ENCODE measurements around the gene TGFBR2.
A peak's percentile ranks its signal among the peaks of the same experiment; 100 is the strongest.

The TGFBR2 gene

GRCh38 chr3:30692498-30693130 is 86.2 kb downstream of the TGFBR2 start:
- Mint-ChIP-seq H3K4me3 (no peak overlapping the region), H3K4me1 (ENCODE audit: low read depth) (peaks cover 35% of the 10 kb centered on the region), H3K36me3 (ENCODE audit: low read depth) (peaks cover 76% of the 10 kb centered on the region), H3K27me3 (ENCODE audit: low read depth) (no peaks in the 10 kb centered on the region), H3K27ac (peak overlapping the region; percentile 33), H3K9me3 (no peaks in the 10 kb centered on the region)
- no peak for DNase-seq (ENCODE audit: low spot score)

DNA sequence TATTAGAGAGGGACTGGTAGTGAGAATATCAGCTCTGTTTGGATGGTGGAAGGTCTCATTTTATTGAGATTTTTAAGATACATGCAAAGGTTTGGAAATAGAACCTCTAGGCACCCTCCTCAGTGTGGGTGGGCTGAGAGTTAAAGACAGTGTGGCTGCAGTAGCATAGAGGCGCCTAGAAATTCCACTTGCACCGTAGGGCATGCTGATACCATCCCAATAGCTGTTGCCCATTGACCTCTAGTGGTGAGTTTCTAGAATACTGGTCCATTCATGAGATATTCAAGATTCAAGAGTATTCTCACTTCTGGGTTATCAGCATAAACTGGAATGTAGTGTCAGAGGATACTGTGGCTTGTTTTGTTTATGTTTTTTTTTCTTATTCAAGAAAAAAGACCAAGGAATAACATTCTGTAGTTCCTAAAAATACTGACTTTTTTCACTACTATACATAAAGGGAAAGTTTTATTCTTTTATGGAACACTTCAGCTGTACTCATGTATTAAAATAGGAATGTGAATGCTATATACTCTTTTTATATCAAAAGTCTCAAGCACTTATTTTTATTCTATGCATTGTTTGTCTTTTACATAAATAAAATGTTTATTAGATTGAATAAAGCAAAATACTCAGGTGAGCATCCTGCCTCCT is 87.2 kb downstream of the TGFBR2 start:
- Mint-ChIP-seq H3K36me3 (ENCODE audit: low read depth) (peaks cover 76% of the 10 kb centered on the region), H3K9me3 (no peaks in the 10 kb centered on the region), H3K27ac (no peak overlapping the region), H3K27me3 (ENCODE audit: low read depth) (no peaks in the 10 kb centered on the region), H3K4me1 (ENCODE audit: low read depth) (peaks cover 26% of the 10 kb centered on the region), H3K4me3 (no peak overlapping the region)
- no peak for DNase-seq (ENCODE audit: low spot score)

- no peak overlapping the region for H3K27ac Mint-ChIP-seq
- DNase-seq (ENCODE audit: low spot score): no peak
- no peaks in the 10 kb centered on the region for H3K27me3 Mint-ChIP-seq (ENCODE audit: low read depth)
- H3K36me3 Mint-ChIP-seq (ENCODE audit: low read depth): peaks cover 74% of the 10 kb centered on the region
- no peaks in the 10 kb centered on the region for H3K9me3 Mint-ChIP-seq
- H3K4me1 Mint-ChIP-seq (ENCODE audit: low read depth): peaks cover 21% of the 10 kb centered on the region
- H3K4me3 Mint-ChIP-seq: no peak overlapping the region
These were observed 87.7 kb downstream of the TGFBR2 start for GRCh38 chr3:30694148-30694547.

DNA sequence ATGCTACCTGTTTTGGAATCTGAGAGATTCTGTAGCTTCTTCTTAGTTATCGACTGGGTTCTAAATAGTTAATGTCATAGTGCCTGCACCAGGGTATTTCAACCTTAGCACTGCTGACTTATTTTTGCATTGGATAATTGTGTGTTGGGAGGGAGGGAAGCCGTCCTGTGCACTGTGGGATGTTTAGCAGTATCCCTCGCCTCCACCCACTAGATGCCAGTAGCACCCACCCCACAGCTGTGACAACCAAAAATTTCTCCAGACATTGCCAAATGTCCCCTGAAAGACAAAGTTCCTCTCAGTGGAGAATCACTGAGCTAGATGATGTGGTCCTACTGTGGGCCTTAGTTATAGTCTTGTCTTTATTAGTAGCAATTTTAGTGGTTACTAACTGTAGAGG is 88.3 kb downstream of the TGFBR2 start:
- Mint-ChIP-seq H3K4me3 (no peak overlapping the region), H3K4me1 (ENCODE audit: low read depth) (peaks cover 18% of the 10 kb centered on the region), H3K36me3 (ENCODE audit: low read depth) (peaks cover 71% of the 10 kb centered on the region), H3K27me3 (ENCODE audit: low read depth) (no peaks in the 10 kb centered on the region), H3K27ac (no peak overlapping the region), H3K9me3 (no peaks in the 10 kb centered on the region)
- no peak for DNase-seq (ENCODE audit: low spot score)

- Mint-ChIP-seq H3K9me3 (no peaks in the 10 kb centered on the region), H3K27me3 (ENCODE audit: low read depth) (no peaks in the 10 kb centered on the region), H3K4me1 (ENCODE audit: low read depth) (peaks cover 17% of the 10 kb centered on the region), H3K4me3 (no peak overlapping the region), H3K27ac (no peak overlapping the region), H3K36me3 (ENCODE audit: low read depth) (peaks cover 66% of the 10 kb centered on the region)
- DNase-seq (ENCODE audit: low spot score): no peak
These were observed 89.1 kb downstream of the TGFBR2 start for GRCh38 chr3:30695302-30696061.

DNA sequence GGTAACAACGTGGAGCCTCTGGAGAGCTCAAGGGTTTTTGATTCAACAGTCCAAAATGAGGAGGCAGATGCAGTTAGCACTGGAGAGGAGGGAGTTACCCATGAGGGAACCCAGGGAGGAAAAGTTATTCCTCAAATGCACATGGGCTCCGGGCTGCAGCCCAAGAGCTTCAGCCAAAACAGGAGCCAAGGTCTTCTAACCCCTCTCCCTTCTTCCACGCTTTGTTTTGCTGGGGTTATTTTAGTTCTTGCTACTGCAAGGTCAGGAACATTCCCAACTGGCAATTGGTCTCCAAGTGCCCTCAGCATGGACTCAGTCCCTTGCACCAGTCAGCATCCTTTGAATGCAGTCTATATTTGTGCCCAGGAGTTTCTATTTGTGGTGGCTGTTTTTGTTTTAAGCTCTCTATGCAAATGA is 90.0 kb downstream of the TGFBR2 start:
- no peak overlapping the region for H3K27ac Mint-ChIP-seq
- no peaks in the 10 kb centered on the region for H3K9me3 Mint-ChIP-seq
- no peak overlapping the region for H3K4me3 Mint-ChIP-seq
- peaks cover 15% of the 10 kb centered on the region for H3K4me1 Mint-ChIP-seq (ENCODE audit: low read depth)
- no peak for DNase-seq (ENCODE audit: low spot score)
- no peaks in the 10 kb centered on the region for H3K27me3 Mint-ChIP-seq (ENCODE audit: low read depth)
- H3K36me3 Mint-ChIP-seq (ENCODE audit: low read depth): peaks cover 66% of the 10 kb centered on the region

GRCh38 chr3:30696896-30697295 is 90.5 kb downstream of the TGFBR2 start:
- no peak for DNase-seq (ENCODE audit: low spot score)
- peaks cover 15% of the 10 kb centered on the region for H3K4me1 Mint-ChIP-seq (ENCODE audit: low read depth)
- H3K4me3 Mint-ChIP-seq: no peak overlapping the region
- no peak overlapping the region for H3K27ac Mint-ChIP-seq
- no peaks in the 10 kb centered on the region for H3K9me3 Mint-ChIP-seq
- H3K36me3 Mint-ChIP-seq (ENCODE audit: low read depth): peaks cover 68% of the 10 kb centered on the region
- H3K27me3 Mint-ChIP-seq (ENCODE audit: low read depth): no peaks in the 10 kb centered on the region

- Mint-ChIP-seq H3K4me1 (ENCODE audit: low read depth) (peaks cover 4% of the 10 kb centered on the region), H3K4me3 (no peak overlapping the region), H3K27ac (no peak overlapping the region), H3K36me3 (ENCODE audit: low read depth) (peaks cover 62% of the 10 kb centered on the region), H3K9me3 (peaks cover 9% of the 10 kb centered on the region), H3K27me3 (ENCODE audit: low read depth) (no peaks in the 10 kb centered on the region)
- no peak for DNase-seq (ENCODE audit: low spot score)
These were observed 92.1 kb downstream of the TGFBR2 start for GRCh38 chr3:30698549-30698948.

DNA sequence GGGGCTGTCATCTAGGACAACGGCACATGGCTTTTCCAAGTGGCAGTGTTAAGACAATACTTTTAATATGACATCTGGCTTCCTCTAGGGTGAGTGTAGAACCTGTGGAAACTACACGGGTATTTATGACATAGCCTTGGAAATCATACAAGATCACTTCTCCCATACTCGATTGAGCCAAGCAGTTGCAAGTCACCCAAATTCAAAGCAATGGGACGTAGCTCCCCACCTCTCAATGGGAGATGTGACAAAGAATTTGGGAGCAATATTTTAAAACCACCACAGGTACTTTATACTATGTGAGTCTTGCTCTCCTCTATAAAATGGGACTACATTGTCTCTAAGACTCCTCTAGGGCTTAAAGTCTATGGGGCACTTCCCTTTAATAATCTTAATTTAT is 93.5 kb downstream of the TGFBR2 start:
- peaks cover 53% of the 10 kb centered on the region for H3K36me3 Mint-ChIP-seq (ENCODE audit: low read depth)
- H3K4me1 Mint-ChIP-seq (ENCODE audit: low read depth): peaks cover 4% of the 10 kb centered on the region
- no peak overlapping the region for H3K4me3 Mint-ChIP-seq
- DNase-seq (ENCODE audit: low spot score): no peak
- peaks cover 11% of the 10 kb centered on the region for H3K9me3 Mint-ChIP-seq
- H3K27me3 Mint-ChIP-seq (ENCODE audit: low read depth): no peaks in the 10 kb centered on the region
- no peak overlapping the region for H3K27ac Mint-ChIP-seq

- no peak for DNase-seq (ENCODE audit: low spot score)
- Mint-ChIP-seq H3K9me3 (peaks cover 13% of the 10 kb centered on the region), H3K27me3 (ENCODE audit: low read depth) (no peaks in the 10 kb centered on the region), H3K36me3 (ENCODE audit: low read depth) (peaks cover 46% of the 10 kb centered on the region), H3K27ac (no peak overlapping the region), H3K4me3 (no peak overlapping the region), H3K4me1 (ENCODE audit: low read depth) (peaks cover 4% of the 10 kb centered on the region)
These were observed 94.4 kb downstream of the TGFBR2 start for GRCh38 chr3:30700702-30701321.

DNA sequence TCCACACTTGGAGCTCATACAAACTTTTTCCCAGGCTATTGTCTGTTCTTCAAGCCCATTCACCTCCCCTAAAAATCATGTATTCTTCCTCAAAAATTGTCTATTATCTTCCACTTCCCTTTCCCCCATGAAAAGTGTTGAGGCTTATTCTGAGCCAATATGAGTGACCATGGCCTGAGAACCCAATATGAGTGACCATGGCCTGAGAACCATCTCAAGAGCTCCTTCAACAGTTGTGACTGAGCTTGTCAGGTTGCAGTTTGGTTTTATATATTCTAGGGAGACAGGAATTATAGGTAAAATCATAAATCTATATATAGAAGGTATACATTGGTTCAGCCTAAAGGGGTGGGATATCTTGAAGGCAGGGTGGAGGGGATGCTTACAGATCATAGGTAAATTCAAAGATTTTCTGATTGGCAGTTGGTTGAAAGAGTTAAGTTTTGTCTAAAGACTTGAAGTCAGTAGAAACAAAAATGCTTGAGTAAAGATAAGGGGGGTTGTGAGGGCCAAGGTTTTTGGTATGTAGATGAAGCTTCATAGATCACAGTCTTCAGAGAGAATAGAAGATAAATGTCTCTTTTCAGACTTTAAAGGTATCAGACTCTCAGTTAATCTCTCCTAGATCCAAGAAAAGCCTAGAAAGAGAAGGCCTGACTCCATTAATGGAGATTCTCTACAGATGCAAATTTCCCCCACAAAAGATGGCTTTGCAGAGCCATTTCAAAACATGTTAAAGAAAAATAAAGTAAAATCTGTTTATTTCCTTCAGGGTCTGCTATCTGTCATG is 95.8 kb downstream of the TGFBR2 start:
- no peak overlapping the region for H3K4me3 Mint-ChIP-seq
- H3K27ac Mint-ChIP-seq: no peak overlapping the region
- peaks cover 37% of the 10 kb centered on the region for H3K36me3 Mint-ChIP-seq (ENCODE audit: low read depth)
- no peaks in the 10 kb centered on the region for H3K4me1 Mint-ChIP-seq (ENCODE audit: low read depth)
- H3K27me3 Mint-ChIP-seq (ENCODE audit: low read depth): no peaks in the 10 kb centered on the region
- peaks cover 16% of the 10 kb centered on the region for H3K9me3 Mint-ChIP-seq
- no peak for DNase-seq (ENCODE audit: low spot score)

- Mint-ChIP-seq H3K27ac (no peak overlapping the region), H3K4me3 (no peak overlapping the region), H3K36me3 (ENCODE audit: low read depth) (peaks cover 32% of the 10 kb centered on the region), H3K9me3 (peaks cover 16% of the 10 kb centered on the region), H3K4me1 (ENCODE audit: low read depth) (no peaks in the 10 kb centered on the region), H3K27me3 (ENCODE audit: low read depth) (no peaks in the 10 kb centered on the region)
- DNase-seq (ENCODE audit: low spot score): no peak
These were observed 96.5 kb downstream of the TGFBR2 start for GRCh38 chr3:30702828-30703397.
